Testis (tissue), 3 donors: ENCODE results near the gene CUBN. TPM values are rescaled to one million over a fixed set of nuclear protein-coding genes. Genes with fewer than 3 reads are reported as not detected.

Source experiments
- DNase-seq: peaks from one replicate; pipeline ENCODE4 v3.0.0-alpha.2; 2019
- H3K27ac ChIP-seq, 2 donors: fragments of 200-600 bp; sonication (generic); one replicate each; pipeline ENCODE4 v1.5.1; 2019
- H3K27me3 ChIP-seq: fragments of 200-600 bp; sonication (generic); one replicate; pipeline ENCODE4 v1.5.1; 2019
- H3K36me3 ChIP-seq: fragments of 200-600 bp; sonication (generic); one replicate; pipeline ENCODE4 v1.5.1; 2017; ENCODE audit warnings: low read depth; ENCODE audit errors: missing control alignments
- H3K4me1 ChIP-seq: fragments of 200-600 bp; sonication (generic); one replicate; pipeline ENCODE4 v1.5.1; 2019
- H3K4me3 ChIP-seq, 2 donors: fragments of 200-600 bp; sonication (generic); one replicate each; pipeline ENCODE4 v1.5.1; 2017 to 2019
- H3K9me3 ChIP-seq: fragments of 200-600 bp; sonication (generic); one replicate; pipeline ENCODE4 v1.5.1; 2017
- POLR2A ChIP-seq: fragments of 450-650 bp; IDR thresholded peaks from one replicate; pipeline ENCODE4 v1.6.1; 2017; ENCODE audit warnings: antibody characterized with exemption, mild to moderate bottlenecking, moderate library complexity
- WGBS, 2 donors: methylation state at CpG; one replicate each; pipeline ENCODE4 v1.1.5; 2018; 5-methylcytosine and 5-hydroxymethylcytosine counted together
- intact Hi-C: fragments of 100-400 bp; cut with DNase I; formaldehyde crosslinking; loops from one replicate; pipeline ENCODE4 v1.15.1; 2023; ENCODE audit warnings: low total_unique reads
- polyA plus RNA-seq: library from polyadenylated mRNA; stranded (reverse); fragments of 350-450 nt; fragmentation: Illumina TruSeq; extraction: RNeasy Lipid Tissue Mini Kit (QIAGEN cat#74804); gene quantifications from one replicate; pipeline ENCODE4 v1.2.3, GENCODE V29; 2014; ENCODE audit warnings: low read depth, low replicate concordance; ENCODE audit not compliant: insufficient read depth
- total RNA-seq, 2 donors: library from RNA; depleted of rRNA; stranded (reverse); fragments of >200 nt; gene quantifications; one replicate each; pipeline ENCODE4 v1.2.3, GENCODE V29; 2016
- TF ChIP-seq, protein P1 (sequence below), 3 experiments: fragments of 450-650 bp in 2 of 3; fragments of 200-600 bp in 1 of 3; sonication (generic) in 1 of 3; IDR thresholded peaks; one replicate each; pipeline ENCODE4 v1.5.1; 2016 to 2019; ENCODE audit warnings: antibody characterized with exemption in 3 of 3, mild to moderate bottlenecking in 2 of 3, moderate library complexity in 1 of 3

The CUBN gene
- total and polyA plus RNA-seq, 3 donors from 2014 or later, result 11.0 to 39.3 (median 19.2) TPM

DNA sequence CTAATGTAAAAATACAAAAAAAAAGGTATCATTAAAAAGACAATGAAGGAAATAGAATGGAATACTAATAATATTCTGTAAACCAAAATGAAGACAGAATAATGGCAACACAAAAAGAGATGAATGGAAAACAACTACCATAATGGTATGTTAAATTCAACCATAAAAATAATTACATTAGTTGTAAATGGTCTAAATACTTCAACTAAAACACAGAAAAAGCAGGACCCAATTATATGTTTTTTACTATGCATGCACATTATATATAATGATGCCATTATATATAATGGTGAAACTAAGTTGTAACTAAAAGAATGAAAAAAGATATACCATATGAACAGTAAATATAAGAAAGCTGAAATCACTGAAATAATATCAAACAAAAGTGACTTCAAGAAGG lies 76.5 kb downstream of the CUBN start:
- DNase-seq, result no peak
- H3K27me3 ChIP-seq, result no peaks in the 10 kb centered on the region
- no peak overlapping the region for H3K4me3 ChIP-seq
- no peaks in the 10 kb centered on the region for H3K36me3 ChIP-seq
- H3K27ac ChIP-seq, result no peak overlapping the region
- TF ChIP-seq, protein P1, sequence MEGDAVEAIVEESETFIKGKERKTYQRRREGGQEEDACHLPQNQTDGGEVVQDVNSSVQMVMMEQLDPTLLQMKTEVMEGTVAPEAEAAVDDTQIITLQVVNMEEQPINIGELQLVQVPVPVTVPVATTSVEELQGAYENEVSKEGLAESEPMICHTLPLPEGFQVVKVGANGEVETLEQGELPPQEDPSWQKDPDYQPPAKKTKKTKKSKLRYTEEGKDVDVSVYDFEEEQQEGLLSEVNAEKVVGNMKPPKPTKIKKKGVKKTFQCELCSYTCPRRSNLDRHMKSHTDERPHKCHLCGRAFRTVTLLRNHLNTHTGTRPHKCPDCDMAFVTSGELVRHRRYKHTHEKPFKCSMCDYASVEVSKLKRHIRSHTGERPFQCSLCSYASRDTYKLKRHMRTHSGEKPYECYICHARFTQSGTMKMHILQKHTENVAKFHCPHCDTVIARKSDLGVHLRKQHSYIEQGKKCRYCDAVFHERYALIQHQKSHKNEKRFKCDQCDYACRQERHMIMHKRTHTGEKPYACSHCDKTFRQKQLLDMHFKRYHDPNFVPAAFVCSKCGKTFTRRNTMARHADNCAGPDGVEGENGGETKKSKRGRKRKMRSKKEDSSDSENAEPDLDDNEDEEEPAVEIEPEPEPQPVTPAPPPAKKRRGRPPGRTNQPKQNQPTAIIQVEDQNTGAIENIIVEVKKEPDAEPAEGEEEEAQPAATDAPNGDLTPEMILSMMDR (IDR thresholded peaks at IDR 0.05), result no peak
- no peak for TF ChIP-seq POLR2A
- H3K9me3 ChIP-seq, result no peaks in the 10 kb centered on the region
- no peaks in the 10 kb centered on the region for H3K4me1 ChIP-seq
- intact Hi-C loops, result no loop called here

DNA sequence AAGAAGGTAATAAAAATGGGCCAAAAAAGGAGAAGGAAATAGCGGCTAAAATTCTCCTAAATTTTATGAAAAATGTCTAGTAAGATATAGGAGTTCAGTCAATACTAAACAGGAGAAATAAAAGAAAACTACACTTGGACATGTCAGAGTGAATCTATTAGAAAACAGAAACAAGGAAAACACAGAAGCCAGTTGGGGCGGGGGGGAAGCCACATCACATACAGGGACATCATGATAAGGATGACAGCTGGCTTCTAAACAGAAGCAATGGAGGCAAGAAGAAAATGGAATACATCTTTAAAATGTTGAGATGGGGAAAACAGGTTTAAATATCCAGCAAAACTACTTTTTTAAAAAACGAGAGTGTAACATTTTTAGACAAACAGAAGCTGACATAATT lies 77.8 kb downstream of the CUBN start:
- WGBS, 2 donors, result 91 to 98% methylated on average over 3 of the region's 3 CpGs
- Histone ChIP-seq H3K27ac (no peak overlapping the region), H3K27me3 (no peaks in the 10 kb centered on the region), H3K36me3 (no peaks in the 10 kb centered on the region), H3K9me3 (no peaks in the 10 kb centered on the region), H3K4me3 (no peak overlapping the region), H3K4me1 (no peaks in the 10 kb centered on the region)
- TF ChIP-seq, protein P1 (IDR thresholded peaks at IDR 0.05), result no peak
- DNase-seq, result no peak
- intact Hi-C loops, result no loop called here

DNA sequence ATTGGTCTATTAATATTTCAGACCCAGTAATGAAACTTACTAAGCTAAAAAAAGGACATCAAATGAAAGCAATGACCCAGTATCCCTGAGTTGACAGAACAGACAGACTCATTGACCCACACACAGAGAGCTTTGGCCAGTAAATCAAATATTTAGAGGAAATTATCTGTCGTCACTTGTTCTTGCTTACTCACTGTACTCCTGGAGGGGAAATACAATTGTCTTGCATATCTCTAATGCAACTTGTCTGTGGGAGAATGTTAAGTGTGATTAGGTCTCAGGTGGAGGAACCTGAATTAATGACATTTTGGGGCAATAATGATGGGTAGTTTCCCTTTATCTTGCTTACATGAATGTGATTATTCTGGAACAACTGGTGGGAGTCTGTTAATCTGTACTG lies 80.4 kb downstream of the CUBN start:
- intact Hi-C loops, result no loop called here
- Histone ChIP-seq H3K4me1 (no peaks in the 10 kb centered on the region), H3K36me3 (no peaks in the 10 kb centered on the region), H3K27me3 (no peaks in the 10 kb centered on the region), H3K9me3 (no peaks in the 10 kb centered on the region), H3K4me3 (no peak overlapping the region), H3K27ac (no peak overlapping the region)
- DNase-seq, result no peak
- TF ChIP-seq POLR2A, result no peak
- TF ChIP-seq, protein P1 (IDR thresholded peaks at IDR 0.05), result no peak
- 71 to 73% methylated on average over 1 of the region's 1 CpG for WGBS, 2 donors

- Histone ChIP-seq H3K4me3 (no peak overlapping the region), H3K36me3 (no peaks in the 10 kb centered on the region), H3K27ac (no peak overlapping the region), H3K27me3 (no peaks in the 10 kb centered on the region), H3K9me3 (no peaks in the 10 kb centered on the region), H3K4me1 (no peaks in the 10 kb centered on the region)
- DNase-seq, result no peak
- TF ChIP-seq, protein P1 (IDR thresholded peaks at IDR 0.05), result no peak
- no peak for TF ChIP-seq POLR2A
- WGBS, 2 donors, result 77 to 84% methylated on average over 3 of the region's 3 CpGs
- intact Hi-C loops, result no loop called here
Measured at GRCh38 chr10:17047908-17048307, 81.7 kb downstream of the CUBN start.

- no peaks in the 10 kb centered on the region for H3K27me3 ChIP-seq
- no peak for DNase-seq
- TF ChIP-seq POLR2A, result no peak
- TF ChIP-seq, protein P1 (IDR thresholded peaks at IDR 0.05), result no peak
- intact Hi-C loops, result no loop called here
- no peak overlapping the region for H3K4me3 ChIP-seq
- WGBS, 2 donors, result 60 to 66% methylated on average over 1 of the region's 1 CpG
- no peaks in the 10 kb centered on the region for H3K36me3 ChIP-seq
- H3K9me3 ChIP-seq, result no peaks in the 10 kb centered on the region
- H3K4me1 ChIP-seq, result no peaks in the 10 kb centered on the region
- H3K27ac ChIP-seq, result no peak overlapping the region
Measured at GRCh38 chr10:17046989-17047388, 82.6 kb downstream of the CUBN start.
